HG02885 (cell line): ENCODE data around the gene LIAS.
"Not testable (repeated sequence)": the region's sequence is repeated elsewhere in the genome, so short reads cannot be mapped to it uniquely, and the experiment has no call there.

Experiments used
- ATAC-seq: cut with Tn5 transposase; IDR thresholded peaks from one replicate; pipeline ENCODE4 v1.9.1; 2021; ENCODE audit warnings: mild to moderate bottlenecking; ENCODE audit not compliant: unreplicated experiment, poor library complexity

Gene LIAS

DNA sequence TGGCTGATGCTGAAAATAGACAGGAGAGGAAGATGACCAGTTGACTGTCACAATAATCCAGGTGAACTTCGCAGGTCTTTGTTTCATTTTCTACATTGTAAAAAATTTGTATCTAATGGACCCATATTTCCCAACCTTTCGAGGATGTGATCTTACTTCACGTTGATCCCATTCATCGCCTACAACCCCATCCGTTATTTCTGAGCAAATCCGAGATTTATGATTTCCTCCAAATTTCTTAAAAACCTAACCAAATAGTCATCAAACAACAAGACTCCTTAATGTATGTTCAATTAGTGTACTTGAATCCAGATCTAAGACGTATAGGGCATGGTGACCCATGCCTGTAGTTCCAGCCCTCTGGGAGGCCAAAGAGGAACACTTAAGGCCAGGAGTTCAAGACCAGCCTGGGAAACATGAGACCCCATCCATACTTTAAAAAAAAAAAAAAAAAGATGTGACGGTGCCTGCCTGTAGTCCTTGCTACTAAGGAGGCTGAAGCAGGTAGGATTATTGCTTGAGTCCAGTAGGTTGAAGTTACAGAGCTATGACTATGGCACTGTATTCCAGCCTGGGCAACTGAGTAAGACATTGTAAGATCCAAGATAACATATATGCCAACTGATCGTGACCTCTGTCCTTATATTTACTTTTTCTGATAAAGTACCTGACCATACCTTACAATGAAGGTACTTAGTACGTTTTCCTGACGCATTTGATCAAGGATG lies 5.8 kb upstream of the LIAS start:
- ATAC-seq: no peak

DNA sequence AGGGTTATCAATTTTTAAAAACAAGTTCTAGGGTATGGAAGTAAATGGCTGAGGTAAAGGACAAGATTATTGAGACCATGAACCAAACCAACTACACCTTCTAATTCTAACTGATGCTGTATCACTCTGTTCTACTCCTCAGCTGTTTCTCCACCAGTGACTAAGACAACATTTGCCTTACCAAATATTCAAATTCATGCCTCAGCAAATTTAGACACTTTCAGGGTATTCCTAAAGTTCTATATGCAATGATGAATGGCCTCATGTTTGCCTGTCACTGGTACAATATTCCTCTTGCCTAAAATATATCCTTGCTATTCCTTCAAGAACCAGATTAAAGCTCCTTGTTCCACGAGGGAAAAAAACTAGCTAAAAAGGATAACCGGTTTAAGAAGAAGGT lies 5.1 kb upstream of the LIAS start:
- no peak for ATAC-seq

DNA sequence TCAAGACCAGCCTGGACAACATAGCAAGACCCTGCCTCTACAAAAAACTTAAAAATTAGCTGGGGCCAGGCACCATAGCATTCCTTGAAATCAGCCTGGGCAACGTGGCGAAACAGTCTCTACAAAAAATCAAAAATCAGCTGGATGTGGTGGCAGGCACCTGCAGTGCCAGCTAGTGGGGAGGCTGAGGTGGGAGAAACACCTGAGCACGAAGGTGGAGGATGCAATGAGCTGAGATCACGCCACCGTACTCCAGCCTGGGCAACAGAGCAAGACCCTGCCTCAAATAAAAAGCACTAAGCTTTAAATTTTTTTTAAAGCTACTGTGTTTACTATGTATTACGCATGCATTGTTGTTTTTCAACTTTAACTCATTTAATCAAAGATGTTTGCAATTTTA lies 3.4 kb upstream of the LIAS start:
- no peak for ATAC-seq

DNA sequence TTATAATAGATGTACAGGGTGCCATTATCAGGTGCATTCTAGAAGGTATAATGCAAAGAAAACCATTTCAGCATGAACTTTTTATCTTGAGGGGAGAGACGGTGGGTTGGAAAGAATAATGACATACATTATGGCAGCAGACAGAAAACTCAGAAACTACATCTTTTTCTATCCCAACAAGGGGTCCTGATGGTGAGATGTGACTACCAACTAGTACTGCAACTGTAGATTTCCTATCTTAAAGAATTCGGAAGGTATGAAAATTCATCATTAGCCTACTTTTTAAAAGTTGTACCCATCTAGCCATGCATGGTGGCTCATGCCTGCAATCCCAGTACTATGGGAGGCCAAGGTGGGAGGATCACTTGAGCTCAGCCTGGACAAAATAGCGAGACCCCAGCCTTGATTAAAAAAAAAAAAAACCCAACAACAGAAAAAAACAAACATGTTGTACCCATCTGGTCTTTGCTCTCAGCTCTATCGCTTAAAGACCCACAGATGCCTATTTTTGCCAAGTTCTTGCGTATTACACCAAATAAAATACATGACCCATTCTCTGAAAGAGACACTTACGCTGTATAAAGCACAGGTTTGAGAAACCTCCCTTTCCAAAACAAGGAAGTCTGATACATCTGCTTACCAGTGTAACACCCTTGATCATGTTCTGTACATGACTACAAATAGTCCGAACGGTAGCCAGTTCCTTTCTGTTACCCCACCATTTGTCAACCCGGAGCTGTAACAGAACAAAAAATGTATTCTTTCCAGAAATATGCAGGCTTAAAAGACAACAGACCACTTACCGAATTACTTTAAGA lies 1.7 kb upstream of the LIAS start:
- ATAC-seq: no peak

GRCh38 chr4:39458161-39458504 lies 723 bp upstream of the LIAS start:
- not testable (repeated sequence) for ATAC-seq

DNA sequence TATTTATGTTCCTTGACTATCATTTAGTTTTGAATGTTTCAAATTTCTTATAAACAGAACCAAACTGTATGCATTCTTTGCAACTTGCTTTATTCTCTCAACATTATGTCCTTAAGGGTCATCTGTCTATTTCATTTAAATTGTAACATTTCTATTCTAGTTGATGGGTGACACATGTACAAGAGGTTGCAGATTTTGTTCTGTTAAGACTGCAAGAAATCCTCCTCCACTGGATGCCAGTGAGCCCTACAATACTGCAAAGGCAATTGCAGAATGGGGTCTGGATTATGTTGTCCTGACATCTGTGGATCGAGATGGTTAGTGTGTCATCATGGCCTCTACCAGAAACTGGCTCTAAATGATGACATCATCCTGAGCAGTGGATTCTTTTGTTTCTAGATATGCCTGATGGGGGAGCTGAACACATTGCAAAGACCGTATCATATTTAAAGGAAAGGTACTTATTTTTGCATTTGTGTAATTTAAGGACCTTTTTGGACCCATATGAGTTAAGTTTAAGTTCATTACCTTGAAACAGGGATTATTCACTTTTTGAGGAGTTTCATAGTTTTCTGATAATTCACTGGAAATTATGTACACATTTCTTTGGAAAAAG lies 6.1 kb downstream of the LIAS start:
- ATAC-seq: no peak

- no peak for ATAC-seq
Measured at GRCh38 chr4:39466747-39467146, 7.9 kb downstream of the LIAS start.

GRCh38 chr4:39467464-39467863 lies 8.6 kb downstream of the LIAS start:
- ATAC-seq: no peak

GRCh38 chr4:39469429-39470077 lies 10.7 kb downstream of the LIAS start:
- peak; percentile 81 for ATAC-seq

DNA sequence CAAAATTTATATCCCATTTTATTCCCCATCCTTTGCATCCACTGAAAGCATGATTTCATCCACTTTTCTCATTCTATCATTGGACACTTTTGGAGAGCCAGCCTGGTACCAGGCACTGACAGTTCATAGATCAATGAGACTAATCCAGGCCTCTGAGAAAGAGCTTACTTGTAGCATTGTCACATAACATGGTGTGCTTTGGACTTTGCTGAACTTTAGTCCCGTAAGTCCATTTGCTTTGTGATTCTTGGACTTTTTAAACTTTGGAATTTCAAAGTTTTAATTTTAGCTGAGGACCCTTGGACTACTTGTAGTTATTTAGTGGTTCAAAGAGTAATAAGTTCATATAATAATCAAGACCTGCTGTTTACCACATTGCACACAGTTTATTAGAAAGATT lies 11.5 kb downstream of the LIAS start:
- ATAC-seq: no peak

DNA sequence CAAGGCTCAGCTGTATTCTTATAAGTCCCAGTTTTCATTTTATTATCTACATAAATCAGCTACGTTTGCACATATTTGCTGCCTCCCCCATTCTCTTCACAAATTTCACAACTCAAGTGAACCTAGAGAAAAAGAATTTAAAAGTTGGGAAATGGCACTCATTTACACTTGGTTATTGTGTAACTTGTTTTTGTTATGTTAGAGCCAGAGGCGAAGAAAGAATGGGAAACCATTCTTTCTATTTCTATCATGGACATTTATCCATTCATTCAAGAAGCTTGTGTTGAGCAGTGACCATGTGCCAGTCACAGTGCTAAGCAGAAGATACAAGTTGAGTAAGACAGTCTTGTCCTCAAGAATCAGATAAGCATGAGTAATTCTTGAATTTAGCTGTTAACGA lies 13.5 kb downstream of the LIAS start:
- no peak for ATAC-seq

GRCh38 chr4:39476187-39476895 lies 17.5 kb downstream of the LIAS start:
- ATAC-seq: no peak

GRCh38 chr4:39480251-39480650 lies 21.4 kb downstream of the LIAS start:
- ATAC-seq: no peak

DNA sequence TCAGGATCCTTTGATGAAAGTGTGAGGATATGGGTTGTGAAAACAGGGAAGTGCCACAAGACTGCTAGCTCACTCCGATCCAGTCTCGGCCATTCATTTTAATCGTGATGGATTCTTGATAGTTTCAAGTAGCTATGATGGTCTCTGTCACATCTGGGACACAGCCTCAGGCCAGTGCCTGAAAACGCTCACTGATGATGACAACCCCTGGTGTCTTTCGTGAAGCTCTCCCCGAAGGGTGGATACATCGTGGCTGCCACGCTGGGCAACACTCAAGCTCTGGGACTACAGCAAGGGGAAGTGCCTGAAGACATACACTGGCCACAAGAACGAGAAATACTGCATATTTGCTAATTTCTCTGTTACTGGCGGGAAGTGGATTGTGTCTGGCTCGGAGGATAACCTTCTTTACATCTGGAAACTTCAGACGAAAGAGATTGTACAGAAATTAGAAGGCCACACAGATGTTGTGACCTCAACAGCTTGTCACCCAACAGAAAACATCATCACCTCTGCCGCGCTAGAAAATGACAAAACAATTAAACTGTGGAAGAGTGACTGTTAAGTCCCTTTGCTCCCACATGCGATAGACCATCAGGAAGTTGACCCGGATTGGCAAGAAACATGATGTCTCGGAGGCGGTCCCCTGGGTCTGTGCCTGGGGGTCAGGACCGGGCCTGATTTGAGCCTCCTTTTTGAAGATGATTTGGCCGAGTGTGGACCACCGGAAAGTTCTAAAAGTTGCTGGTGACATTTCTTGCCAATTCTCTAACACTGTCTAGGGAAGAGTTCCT lies 22.2 kb downstream of the LIAS start:
- ATAC-seq: no peak

GRCh38 chr4:39484582-39485272 lies 25.9 kb downstream of the LIAS start:
- ATAC-seq: no peak

DNA sequence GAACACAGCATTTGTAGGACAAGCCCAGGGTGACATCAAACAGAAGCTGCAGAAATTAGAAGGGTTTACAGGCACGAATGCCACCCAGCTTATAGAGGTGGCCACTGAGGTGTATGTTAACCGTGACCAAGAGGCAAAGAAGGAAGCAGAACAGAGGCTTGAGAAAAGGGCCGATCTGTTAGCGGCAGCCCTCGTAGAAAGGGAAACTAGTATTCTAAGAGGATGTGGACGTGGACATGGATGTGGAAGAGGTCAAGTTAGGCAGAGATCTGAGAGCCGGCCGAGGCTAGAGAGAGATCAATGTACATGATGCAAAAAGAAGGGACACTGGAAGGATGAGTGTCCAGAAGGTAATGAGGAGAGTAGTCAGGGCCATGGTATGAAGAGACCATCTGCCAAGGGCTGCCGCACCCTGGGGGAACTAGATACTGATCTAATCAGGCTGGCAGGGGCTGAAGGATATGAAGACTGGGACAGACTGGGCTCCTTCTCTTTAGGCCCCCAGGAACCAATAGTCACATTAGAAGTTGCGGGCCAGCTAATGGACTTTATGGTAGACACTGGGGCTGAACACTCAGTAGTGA lies 27.5 kb downstream of the LIAS start:
- ATAC-seq: no peak

GRCh38 chr4:39490322-39490721 lies 31.5 kb downstream of the LIAS start:
- no peak for ATAC-seq

DNA sequence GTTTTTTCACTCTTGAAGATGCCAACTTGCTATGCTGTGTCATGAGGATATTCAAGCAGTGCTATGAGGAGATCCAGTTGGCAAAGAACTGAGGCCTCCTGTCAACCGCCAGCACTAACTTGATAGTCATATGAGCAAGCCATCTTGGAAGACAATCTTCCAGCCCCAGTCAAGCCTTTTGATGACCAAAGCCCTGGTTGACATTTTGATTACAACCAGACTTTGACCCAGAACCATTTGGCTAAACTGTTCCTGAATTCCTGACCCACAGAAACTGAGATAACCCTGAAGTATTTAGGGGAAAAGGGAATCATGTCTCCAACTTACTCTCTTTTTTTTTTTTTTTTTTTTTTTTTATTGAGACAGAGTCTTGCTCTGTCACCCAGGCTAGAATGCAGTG lies 35.5 kb downstream of the LIAS start:
- ATAC-seq: no peak
